Measurements from ENCODE around the gene GABBR1. TPM values are rescaled to one million over a fixed set of nuclear protein-coding genes. Genes with fewer than 3 reads are reported as not detected.

The GABBR1 gene
- total and polyA plus RNA-seq, 4 donors, result 1.1 to 4.7 (median 1.4) TPM

- no peak for TF ChIP-seq RXRA (IDR thresholded peaks at IDR 0.05)
- TF ChIP-seq REST (IDR thresholded peaks at IDR 0.05), result no peak
- no peak for TF ChIP-seq HNF4G (IDR thresholded peaks at IDR 0.05)
- TF ChIP-seq FOXA1 (IDR thresholded peaks at IDR 0.05), result no peak
- TF ChIP-seq CTCF (IDR thresholded peaks at IDR 0.05; ENCODE audit: low read depth, low read length, missing input control), result no peak
- TF ChIP-seq SP1 (IDR thresholded peaks at IDR 0.05), result no peak
- no peak for TF ChIP-seq ATF3 (IDR thresholded peaks at IDR 0.05)
- no peak for TF ChIP-seq HNF4A (conservative IDR thresholded peaks at IDR 0.05)
- TF ChIP-seq JUND (IDR thresholded peaks at IDR 0.05), result no peak
- no peak for TF ChIP-seq RAD21 (IDR thresholded peaks at IDR 0.05)
- TF ChIP-seq NR2F2 (IDR thresholded peaks at IDR 0.05), result no peak
- no peak for TF ChIP-seq YY1 (IDR thresholded peaks at IDR 0.05)
- no peak for TF ChIP-seq ZBTB33 (IDR thresholded peaks at IDR 0.05)
- no peak for TF ChIP-seq TAF1 (conservative IDR thresholded peaks at IDR 0.05)
- Histone ChIP-seq H3K9ac (ENCODE audit: low read depth in 1 of 2, low read length in 2 of 2) (no peak overlapping the region), H3K27ac (ENCODE audit: low read depth in 1 of 2, low read length in 2 of 2) (no peak overlapping the region), H3K27me3 (ENCODE audit: control insufficient read depth in 4 of 4, insufficient read depth in 4 of 4, low read length in 3 of 4) (no peaks in the 10 kb centered on the region), H3K36me3 (ENCODE audit: control insufficient read depth in 4 of 4, insufficient read depth in 3 of 4, low read depth in 1 of 4, low read length in 3 of 4) (no peaks in the 10 kb centered on the region), H3K9me3 (ENCODE audit: control insufficient read depth in 4 of 4, low read length in 3 of 4) (no peaks in the 10 kb centered on the region), H3K4me3 (ENCODE audit: low read depth in 1 of 3, low read length in 3 of 3) (no peak overlapping the region), H3K4me1 (ENCODE audit: control insufficient read depth in 4 of 4, insufficient read depth in 4 of 4, low read length in 3 of 4) (no peaks in the 10 kb centered on the region)
- DNase-seq (ENCODE audit: low spot score), result no peak
- 87% methylated on average over 2 of the region's 2 CpGs for WGBS
Observed at GRCh38 chr6:29603930-29604329, 29.1 kb downstream of the GABBR1 start.

GRCh38 chr6:29603456-29603855, 29.5 kb downstream of the GABBR1 start:
- H3K9ac ChIP-seq (ENCODE audit: low read depth in 1 of 2, low read length in 2 of 2), result no peak overlapping the region
- H3K27ac ChIP-seq (ENCODE audit: low read depth in 1 of 2, low read length in 2 of 2), result no peak overlapping the region
- no peaks in the 10 kb centered on the region for H3K9me3 ChIP-seq (ENCODE audit: control insufficient read depth in 4 of 4, low read length in 3 of 4)
- no peak for DNase-seq (ENCODE audit: low spot score)
- H3K4me3 ChIP-seq (ENCODE audit: low read depth in 1 of 3, low read length in 3 of 3), result no peak overlapping the region
- no peaks in the 10 kb centered on the region for H3K36me3 ChIP-seq (ENCODE audit: control insufficient read depth in 4 of 4, insufficient read depth in 3 of 4, low read depth in 1 of 4, low read length in 3 of 4)
- H3K4me1 ChIP-seq (ENCODE audit: control insufficient read depth in 4 of 4, insufficient read depth in 4 of 4, low read length in 3 of 4), result no peaks in the 10 kb centered on the region
- 73% methylated on average over 11 of the region's 11 CpGs for WGBS
- H3K27me3 ChIP-seq (ENCODE audit: control insufficient read depth in 4 of 4, insufficient read depth in 4 of 4, low read length in 3 of 4), result no peaks in the 10 kb centered on the region
- no peak for TF ChIP-seq REST (IDR thresholded peaks at IDR 0.05)
- TF ChIP-seq CTCF (IDR thresholded peaks at IDR 0.05; ENCODE audit: low read depth, low read length, missing input control), result no peak
- no peak for TF ChIP-seq ZBTB33 (IDR thresholded peaks at IDR 0.05)
- TF ChIP-seq SP1 (IDR thresholded peaks at IDR 0.05), result no peak
- no peak for TF ChIP-seq RXRA (IDR thresholded peaks at IDR 0.05)
- TF ChIP-seq HNF4A (conservative IDR thresholded peaks at IDR 0.05), result no peak
- no peak for TF ChIP-seq GABPA (IDR thresholded peaks at IDR 0.05 in 1 of 2, conservative IDR thresholded peaks at IDR 0.05 in 1 of 2)
- TF ChIP-seq ATF3 (IDR thresholded peaks at IDR 0.05), result no peak
